ENCODE measurements around the gene HNRNPA2B1. TPM values are rescaled to one million over a fixed set of nuclear protein-coding genes. Genes with fewer than 3 reads are reported as not detected.

The HNRNPA2B1 gene
- polyA plus RNA-seq: 946 TPM
- long read RNA-seq, donor 1, transcript HNRNPA2B1-205 (2 exons, 1,220 nt): major isoform, 42 of 110 reads
- long read RNA-seq, donor 1, transcript HNRNPA2B1-202 (11 exons, 1,711 nt): minor isoform, 29 of 110 reads
- long read RNA-seq, donor 1, transcript HNRNPA2B1-201 (12 exons, 3,664 nt): minor isoform, 6 of 110 reads
- long read RNA-seq, donor 1, partial matches to known transcripts: 32 of 110 reads
- long read RNA-seq, donor 1, other reads (novel, unspliced or antisense): 0 of 110 reads
- long read RNA-seq, donor 2, full-length matches to known transcripts: 138 of 807 reads
- long read RNA-seq, donor 2, partial matches to known transcripts: 464 of 807 reads
- long read RNA-seq, donor 2, other reads (novel, unspliced or antisense): 205 of 807 reads
- long read RNA-seq, donor 3, full-length matches to known transcripts: 166 of 431 reads
- long read RNA-seq, donor 3, partial matches to known transcripts: 250 of 431 reads
- long read RNA-seq, donor 3, other reads (novel, unspliced or antisense): 15 of 431 reads
- long read RNA-seq, donor 4, transcript HNRNPA2B1-205 (2 exons, 1,220 nt): major isoform, 15 of 19 reads
- long read RNA-seq, donor 4, partial matches to known transcripts: 0 of 19 reads
- long read RNA-seq, donor 4, other reads (novel, unspliced or antisense): 0 of 19 reads
- long read RNA-seq, donor 5, full-length matches to known transcripts: 61 of 126 reads
- long read RNA-seq, donor 5, partial matches to known transcripts: 40 of 126 reads
- long read RNA-seq, donor 5, other reads (novel, unspliced or antisense): 25 of 126 reads
- long read RNA-seq, donor 6, full-length matches to known transcripts: 109 of 565 reads
- long read RNA-seq, donor 6, partial matches to known transcripts: 433 of 565 reads
- long read RNA-seq, donor 6, other reads (novel, unspliced or antisense): 23 of 565 reads
- long read RNA-seq, donor 7, full-length matches to known transcripts: 68 of 154 reads
- long read RNA-seq, donor 7, partial matches to known transcripts: 81 of 154 reads
- long read RNA-seq, donor 7, other reads (novel, unspliced or antisense): 5 of 154 reads
- long read RNA-seq, donor 8, full-length matches to known transcripts: 195 of 460 reads
- long read RNA-seq, donor 8, partial matches to known transcripts: 246 of 460 reads
- long read RNA-seq, donor 8, other reads (novel, unspliced or antisense): 19 of 460 reads
- long read RNA-seq, donor 9, full-length matches to known transcripts: 168 of 744 reads
- long read RNA-seq, donor 9, partial matches to known transcripts: 548 of 744 reads
- long read RNA-seq, donor 9, other reads (novel, unspliced or antisense): 28 of 744 reads
- long read RNA-seq, donor 10, full-length matches to known transcripts: 157 of 970 reads
- long read RNA-seq, donor 10, partial matches to known transcripts: 748 of 970 reads
- long read RNA-seq, donor 10, other reads (novel, unspliced or antisense): 65 of 970 reads
- long read RNA-seq, donor 11, full-length matches to known transcripts: 104 of 619 reads
- long read RNA-seq, donor 11, partial matches to known transcripts: 383 of 619 reads
- long read RNA-seq, donor 11, other reads (novel, unspliced or antisense): 132 of 619 reads

- WGBS (ENCODE audit: insufficient coverage, low lambda C conversion rate): no CpG with 5 or more reads among the region's 71 CpGs
- Histone ChIP-seq H3K9me3 (ENCODE audit: control insufficient read depth, low read depth, low read length) (no peaks in the 10 kb centered on the region), H3K27me3 (ENCODE audit: control insufficient read depth, insufficient read depth, low read length) (no peaks in the 10 kb centered on the region), H3K36me3 (ENCODE audit: control insufficient read depth, insufficient read depth, low read length) (peaks cover 23% of the 10 kb centered on the region), H3K4me1 (ENCODE audit: control insufficient read depth, insufficient read depth, low read length) (peaks cover 17% of the 10 kb centered on the region), H3K4me3 (ENCODE audit: low read length) (peak within 1 kb of the TSS; percentile 78), H3K27ac (ENCODE audit: low read length) (peak within 1 kb of the TSS; percentile 96)
- peak; percentile 98 to 100 for DNase-seq
Measured at GRCh38 chr7:26200444-26201246, at the start of gene HNRNPA2B1. Gene HNRNPA2B1 (minus strand): TSS chr7:26200746. CDS start chr7:26200577, 169 bp downstream.

GRCh38 chr7:26250239-26250638 is 49.7 kb upstream of the HNRNPA2B1 start:
- H3K9me3 ChIP-seq (ENCODE audit: control insufficient read depth, low read depth, low read length): peaks cover under 1% of the 10 kb centered on the region
- H3K36me3 ChIP-seq (ENCODE audit: control insufficient read depth, insufficient read depth, low read length): no peaks in the 10 kb centered on the region
- no peaks in the 10 kb centered on the region for H3K4me1 ChIP-seq (ENCODE audit: control insufficient read depth, insufficient read depth, low read length)
- H3K27me3 ChIP-seq (ENCODE audit: control insufficient read depth, insufficient read depth, low read length): no peaks in the 10 kb centered on the region
- WGBS (ENCODE audit: insufficient coverage, low lambda C conversion rate): no CpG with 5 or more reads among the region's 12 CpGs
- DNase-seq: no peak
- H3K4me3 ChIP-seq (ENCODE audit: low read length): no peak overlapping the region
- H3K27ac ChIP-seq (ENCODE audit: low read length): no peak overlapping the region

- Histone ChIP-seq H3K27ac (ENCODE audit: low read length) (no peak overlapping the region), H3K4me1 (ENCODE audit: control insufficient read depth, insufficient read depth, low read length) (no peaks in the 10 kb centered on the region), H3K4me3 (ENCODE audit: low read length) (no peak overlapping the region), H3K9me3 (ENCODE audit: control insufficient read depth, low read depth, low read length) (peaks cover 3% of the 10 kb centered on the region), H3K36me3 (ENCODE audit: control insufficient read depth, insufficient read depth, low read length) (no peaks in the 10 kb centered on the region), H3K27me3 (ENCODE audit: control insufficient read depth, insufficient read depth, low read length) (no peaks in the 10 kb centered on the region)
- no peak for DNase-seq
- WGBS (ENCODE audit: insufficient coverage, low lambda C conversion rate): no CpG with 5 or more reads among the region's 13 CpGs
Measured at GRCh38 chr7:26245150-26245549, 44.6 kb upstream of the HNRNPA2B1 start.

GRCh38 chr7:26238032-26238431 is 37.5 kb upstream of the HNRNPA2B1 start:
- WGBS (ENCODE audit: insufficient coverage, low lambda C conversion rate): 67% methylated on average over 1 of the region's 3 CpGs

GRCh38 chr7:26237035-26237807 is 36.7 kb upstream of the HNRNPA2B1 start:
- H3K27ac ChIP-seq (ENCODE audit: low read length): no peak overlapping the region
- H3K27me3 ChIP-seq (ENCODE audit: control insufficient read depth, insufficient read depth, low read length): no peaks in the 10 kb centered on the region
- H3K4me3 ChIP-seq (ENCODE audit: low read length): no peak overlapping the region
- DNase-seq: no peak
- no peaks in the 10 kb centered on the region for H3K36me3 ChIP-seq (ENCODE audit: control insufficient read depth, insufficient read depth, low read length)
- no peaks in the 10 kb centered on the region for H3K4me1 ChIP-seq (ENCODE audit: control insufficient read depth, insufficient read depth, low read length)
- WGBS (ENCODE audit: insufficient coverage, low lambda C conversion rate): no CpG with 5 or more reads among the region's 6 CpGs
- no peaks in the 10 kb centered on the region for H3K9me3 ChIP-seq (ENCODE audit: control insufficient read depth, low read depth, low read length)

More at GRCh38 chr7:26238032-26238431, 37.5 kb upstream of the HNRNPA2B1 start:
- Histone ChIP-seq H3K27ac (ENCODE audit: low read length) (no peak overlapping the region), H3K4me3 (ENCODE audit: low read length) (no peak overlapping the region), H3K36me3 (ENCODE audit: control insufficient read depth, insufficient read depth, low read length) (no peaks in the 10 kb centered on the region), H3K4me1 (ENCODE audit: control insufficient read depth, insufficient read depth, low read length) (no peaks in the 10 kb centered on the region), H3K9me3 (ENCODE audit: control insufficient read depth, low read depth, low read length) (no peaks in the 10 kb centered on the region), H3K27me3 (ENCODE audit: control insufficient read depth, insufficient read depth, low read length) (no peaks in the 10 kb centered on the region)
- no peak for DNase-seq

- Histone ChIP-seq H3K27me3 (ENCODE audit: control insufficient read depth, insufficient read depth, low read length) (no peaks in the 10 kb centered on the region), H3K9me3 (ENCODE audit: control insufficient read depth, low read depth, low read length) (no peaks in the 10 kb centered on the region), H3K4me1 (ENCODE audit: control insufficient read depth, insufficient read depth, low read length) (no peaks in the 10 kb centered on the region), H3K36me3 (ENCODE audit: control insufficient read depth, insufficient read depth, low read length) (no peaks in the 10 kb centered on the region), H3K27ac (ENCODE audit: low read length) (no peak overlapping the region), H3K4me3 (ENCODE audit: low read length) (no peak overlapping the region)
- no peak for DNase-seq
- WGBS (ENCODE audit: insufficient coverage, low lambda C conversion rate): 90% methylated on average over 2 of the region's 5 CpGs
Measured at GRCh38 chr7:26233902-26234511, 33.5 kb upstream of the HNRNPA2B1 start.

- Histone ChIP-seq H3K27me3 (ENCODE audit: control insufficient read depth, insufficient read depth, low read length) (no peaks in the 10 kb centered on the region), H3K36me3 (ENCODE audit: control insufficient read depth, insufficient read depth, low read length) (no peaks in the 10 kb centered on the region), H3K9me3 (ENCODE audit: control insufficient read depth, low read depth, low read length) (no peaks in the 10 kb centered on the region), H3K4me3 (ENCODE audit: low read length) (no peak overlapping the region), H3K27ac (ENCODE audit: low read length) (no peak overlapping the region), H3K4me1 (ENCODE audit: control insufficient read depth, insufficient read depth, low read length) (no peaks in the 10 kb centered on the region)
- WGBS (ENCODE audit: insufficient coverage, low lambda C conversion rate): 83% methylated on average over 1 of the region's 2 CpGs
- DNase-seq: no peak
Measured at GRCh38 chr7:26227987-26228386, 27.4 kb upstream of the HNRNPA2B1 start.

GRCh38 chr7:26224359-26224758 is 23.8 kb upstream of the HNRNPA2B1 start:
- no peaks in the 10 kb centered on the region for H3K4me1 ChIP-seq (ENCODE audit: control insufficient read depth, insufficient read depth, low read length)
- DNase-seq: no peak

More at GRCh38 chr7:26224359-26224758, 23.8 kb upstream of the HNRNPA2B1 start:
- H3K9me3 ChIP-seq (ENCODE audit: control insufficient read depth, low read depth, low read length): no peaks in the 10 kb centered on the region
- H3K27ac ChIP-seq (ENCODE audit: low read length): no peak overlapping the region
- no peaks in the 10 kb centered on the region for H3K27me3 ChIP-seq (ENCODE audit: control insufficient read depth, insufficient read depth, low read length)
- H3K36me3 ChIP-seq (ENCODE audit: control insufficient read depth, insufficient read depth, low read length): no peaks in the 10 kb centered on the region
- no peak overlapping the region for H3K4me3 ChIP-seq (ENCODE audit: low read length)
- WGBS (ENCODE audit: insufficient coverage, low lambda C conversion rate): no CpG with 5 or more reads among the region's 5 CpGs
